Prostate gland (tissue), 2 donors: ENCODE data around the gene NGEF.
"Not testable (repeated sequence)": the region's sequence is repeated elsewhere in the genome, so short reads cannot be mapped to it uniquely, and the experiment has no call there.

Experiments
- POLR2AphosphoS5 ChIP-seq: sonication (generic); formaldehyde crosslinking; IDR thresholded peaks from one replicate; pipeline ENCODE4 v1.6.1; 2017; ENCODE audit warnings: antibody characterized with exemption
- TF ChIP-seq, protein P1 (sequence below), 4 experiments: fragments of 200-600 bp in 2 of 4; fragments of 450-650 bp in 2 of 4; sonication (generic) in 2 of 4; IDR thresholded peaks; 1 replicate in 3 of 4; 2 replicates in 1 of 4; pipeline ENCODE4 v1.5.1; 2016 to 2019; ENCODE audit warnings: antibody characterized with exemption in 4 of 4, mild to moderate bottlenecking in 2 of 4, moderate library complexity in 2 of 4

DNA sequence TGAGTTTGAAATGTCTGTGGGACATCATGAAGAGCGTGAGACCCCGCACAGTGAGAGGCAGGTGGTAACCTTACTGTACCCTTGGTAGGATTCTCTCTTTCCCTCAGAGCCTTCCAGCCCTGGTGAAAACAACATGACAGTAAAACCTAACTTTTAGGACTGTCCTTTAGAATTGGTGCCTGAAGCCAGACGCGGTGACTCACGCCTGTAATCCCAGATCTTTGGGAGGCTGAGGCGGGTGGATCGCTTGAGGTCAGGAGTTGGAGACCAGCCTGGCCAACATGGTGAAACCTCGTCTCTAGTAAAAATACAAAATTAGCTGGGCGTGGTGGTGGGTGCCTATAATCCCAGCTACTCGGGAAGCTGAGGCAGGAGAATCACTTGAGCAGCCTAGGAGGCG is 161.0 kb downstream of the NGEF start:
- TF ChIP-seq, protein P1, sequence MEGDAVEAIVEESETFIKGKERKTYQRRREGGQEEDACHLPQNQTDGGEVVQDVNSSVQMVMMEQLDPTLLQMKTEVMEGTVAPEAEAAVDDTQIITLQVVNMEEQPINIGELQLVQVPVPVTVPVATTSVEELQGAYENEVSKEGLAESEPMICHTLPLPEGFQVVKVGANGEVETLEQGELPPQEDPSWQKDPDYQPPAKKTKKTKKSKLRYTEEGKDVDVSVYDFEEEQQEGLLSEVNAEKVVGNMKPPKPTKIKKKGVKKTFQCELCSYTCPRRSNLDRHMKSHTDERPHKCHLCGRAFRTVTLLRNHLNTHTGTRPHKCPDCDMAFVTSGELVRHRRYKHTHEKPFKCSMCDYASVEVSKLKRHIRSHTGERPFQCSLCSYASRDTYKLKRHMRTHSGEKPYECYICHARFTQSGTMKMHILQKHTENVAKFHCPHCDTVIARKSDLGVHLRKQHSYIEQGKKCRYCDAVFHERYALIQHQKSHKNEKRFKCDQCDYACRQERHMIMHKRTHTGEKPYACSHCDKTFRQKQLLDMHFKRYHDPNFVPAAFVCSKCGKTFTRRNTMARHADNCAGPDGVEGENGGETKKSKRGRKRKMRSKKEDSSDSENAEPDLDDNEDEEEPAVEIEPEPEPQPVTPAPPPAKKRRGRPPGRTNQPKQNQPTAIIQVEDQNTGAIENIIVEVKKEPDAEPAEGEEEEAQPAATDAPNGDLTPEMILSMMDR (IDR thresholded peaks at IDR 0.05), result not testable (repeated sequence)
- not testable (repeated sequence) for TF ChIP-seq POLR2AphosphoS5
